Stimulated activated CD8-positive, alpha-beta memory T cell treated with anti-CD3 and anti-CD28 coated beads, Interleukin-4, amount 100 ng/mL, for 48 hours (primary cell): ENCODE measurements around the gene COL20A1.

Experiments used
- DNase-seq: peaks from one replicate; pipeline ENCODE4 v3.0.0-alpha.2; 2020

COL20A1 gene

DNA sequence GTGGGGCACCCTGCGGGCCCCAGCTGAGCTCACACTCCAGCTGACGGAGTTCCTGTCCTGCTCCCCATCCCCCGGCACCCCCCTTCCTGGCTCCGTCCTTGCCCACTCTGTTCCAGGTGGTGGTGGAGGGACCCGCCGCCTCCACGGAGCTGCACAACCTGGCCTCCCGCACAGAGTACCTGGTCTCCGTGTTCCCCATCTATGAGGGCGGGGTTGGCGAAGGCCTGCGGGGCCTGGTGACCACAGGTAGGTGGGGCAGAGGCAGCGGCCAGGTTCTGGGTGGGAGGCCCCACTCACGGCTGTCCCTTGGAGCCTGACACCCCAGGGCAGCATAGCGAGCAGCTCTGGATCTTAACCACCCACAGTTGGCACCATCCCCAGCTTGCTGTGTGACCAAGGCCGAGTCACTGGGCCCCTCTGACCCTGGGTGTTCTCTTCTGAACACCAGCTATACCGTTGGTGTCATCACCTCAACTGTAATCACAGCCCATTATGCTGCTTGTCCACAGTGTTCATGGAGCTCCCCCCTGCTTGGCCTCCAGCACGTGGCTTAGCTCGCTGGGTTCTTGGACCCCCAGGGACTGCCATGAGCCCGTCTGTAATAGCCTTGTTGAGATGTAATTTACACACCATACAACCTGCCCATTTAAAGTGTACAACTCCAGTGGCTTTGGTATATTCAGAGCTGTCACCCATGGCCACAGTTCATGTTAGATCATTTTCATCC, 17.4 kb downstream of the COL20A1 start:
- DNase-seq, result no peak

DNA sequence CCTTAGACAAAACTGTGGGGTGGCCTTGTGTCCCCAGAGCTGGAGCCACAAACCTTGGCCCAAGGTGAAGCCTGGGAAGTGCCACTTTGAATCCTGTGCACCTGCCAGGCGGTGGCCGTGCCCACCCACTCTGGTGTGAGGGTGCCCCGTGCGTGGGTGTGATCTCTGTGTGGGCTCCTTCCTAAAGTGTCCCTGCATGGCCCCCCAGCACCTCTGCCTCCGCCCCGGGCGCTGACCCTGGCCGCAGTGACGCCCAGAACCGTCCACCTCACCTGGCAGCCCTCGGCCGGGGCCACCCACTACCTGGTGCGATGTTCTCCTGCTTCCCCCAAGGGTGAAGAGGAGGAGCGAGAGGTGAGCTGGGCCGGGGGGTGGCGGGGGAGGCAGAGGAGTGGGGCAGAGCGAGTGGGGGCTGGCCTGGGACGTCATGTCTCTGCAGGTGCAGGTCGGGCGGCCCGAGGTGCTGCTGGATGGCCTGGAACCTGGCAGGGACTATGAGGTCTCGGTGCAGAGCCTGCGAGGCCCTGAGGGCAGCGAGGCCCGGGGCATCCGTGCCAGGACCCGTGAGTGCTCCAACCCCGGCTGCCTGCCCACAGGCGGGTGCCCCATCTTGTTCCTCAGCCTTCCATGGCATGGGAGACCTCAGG, 18.3 kb downstream of the COL20A1 start:
- no peak for DNase-seq

DNA sequence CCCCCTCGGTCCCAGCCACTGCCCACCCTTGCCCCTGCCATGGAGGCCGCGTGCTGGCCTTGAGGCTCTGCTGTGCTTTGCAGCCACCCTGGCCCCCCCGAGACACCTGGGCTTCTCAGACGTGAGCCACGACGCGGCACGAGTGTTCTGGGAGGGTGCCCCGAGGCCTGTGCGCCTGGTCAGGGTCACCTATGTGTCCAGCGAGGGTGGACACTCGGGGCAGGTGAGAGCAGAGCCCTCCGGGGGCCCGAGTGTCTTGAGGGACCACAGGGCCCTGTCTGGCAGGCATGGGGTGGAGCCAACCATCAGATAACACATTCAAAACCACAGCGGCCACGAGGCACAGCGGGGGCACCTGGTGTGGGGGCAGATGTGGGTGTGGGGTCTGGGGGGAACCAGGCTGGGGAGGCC, 18.9 kb downstream of the COL20A1 start:
- DNase-seq, result no peak

DNA sequence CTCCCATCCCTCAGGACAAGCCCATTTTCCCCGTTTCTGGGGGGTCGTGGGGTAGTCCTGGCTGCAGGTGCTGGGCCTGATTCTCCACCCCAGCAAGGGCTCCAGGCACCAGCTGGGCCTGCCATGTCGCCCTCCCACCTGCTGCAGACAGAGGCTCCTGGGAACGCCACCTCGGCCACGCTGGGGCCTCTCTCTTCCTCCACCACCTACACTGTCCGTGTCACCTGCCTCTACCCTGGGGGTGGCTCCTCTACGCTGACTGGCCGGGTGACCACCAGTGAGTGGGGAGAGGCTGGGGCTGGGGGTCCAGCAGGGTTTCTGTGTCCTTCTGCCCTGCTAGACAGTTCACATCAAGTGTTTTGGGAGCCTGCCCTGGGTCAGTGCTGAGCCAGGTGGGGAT, 19.3 kb downstream of the COL20A1 start:
- no peak for DNase-seq

DNA sequence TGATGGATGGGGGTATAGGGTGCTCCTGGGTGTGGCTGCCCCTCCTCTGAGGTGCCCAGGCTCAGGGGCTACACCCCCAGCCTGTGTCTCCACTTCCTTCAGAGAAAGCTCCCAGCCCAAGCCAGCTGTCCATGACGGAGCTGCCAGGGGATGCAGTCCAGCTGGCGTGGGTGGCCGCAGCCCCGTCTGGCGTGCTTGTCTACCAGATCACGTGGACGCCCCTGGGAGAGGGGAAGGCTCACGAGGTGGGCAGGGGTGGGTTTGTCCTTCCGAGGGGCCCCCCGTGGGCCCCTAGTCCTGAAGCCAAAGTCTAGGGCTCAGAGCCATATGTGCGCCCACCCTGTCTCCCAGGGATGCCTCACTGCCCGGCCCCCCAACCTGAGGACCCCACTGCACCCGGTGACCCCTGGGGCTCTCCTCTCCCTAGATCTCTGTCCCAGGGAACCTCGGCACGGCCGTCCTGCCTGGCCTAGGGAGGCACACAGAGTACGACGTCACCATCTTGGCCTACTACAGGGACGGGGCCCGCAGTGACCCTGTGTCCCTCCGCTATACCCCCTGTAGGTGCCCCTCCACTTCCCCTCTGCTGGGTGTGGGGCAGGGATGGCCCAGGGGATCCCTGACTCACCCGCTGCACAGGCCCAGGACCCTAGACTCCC, 19.8 kb downstream of the COL20A1 start:
- no peak for DNase-seq

DNA sequence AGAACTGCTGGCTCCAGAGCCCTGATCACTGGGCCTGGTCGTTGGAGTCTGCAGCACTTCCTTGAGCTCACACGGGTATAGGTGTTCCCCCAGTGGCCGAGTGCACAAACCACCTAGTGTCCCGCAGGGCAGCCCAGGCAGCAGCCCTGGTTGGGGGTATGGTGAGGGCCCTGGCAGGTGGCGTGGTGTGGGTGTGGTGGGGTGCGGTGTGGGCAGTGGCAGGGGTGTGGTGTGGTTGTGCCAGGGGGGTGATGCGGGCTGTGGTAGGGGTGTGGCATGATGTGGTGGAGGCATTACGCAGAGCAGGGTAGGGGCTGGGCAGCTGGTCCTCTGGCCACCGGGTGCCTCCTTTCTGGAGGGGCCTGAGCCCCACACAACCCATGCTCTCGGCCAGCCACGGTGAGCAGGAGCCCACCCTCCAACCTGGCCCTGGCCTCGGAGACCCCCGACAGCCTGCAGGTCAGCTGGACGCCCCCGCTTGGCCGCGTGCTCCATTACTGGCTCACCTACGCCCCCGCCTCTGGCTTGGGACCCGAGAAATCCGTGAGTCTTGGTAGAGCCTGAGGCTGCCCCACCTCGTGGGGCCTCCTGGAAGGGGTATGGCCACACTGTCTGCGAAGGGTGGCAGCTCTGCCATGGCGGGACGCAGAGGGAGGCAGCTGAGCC, 20.5 kb downstream of the COL20A1 start:
- DNase-seq, result no peak

DNA sequence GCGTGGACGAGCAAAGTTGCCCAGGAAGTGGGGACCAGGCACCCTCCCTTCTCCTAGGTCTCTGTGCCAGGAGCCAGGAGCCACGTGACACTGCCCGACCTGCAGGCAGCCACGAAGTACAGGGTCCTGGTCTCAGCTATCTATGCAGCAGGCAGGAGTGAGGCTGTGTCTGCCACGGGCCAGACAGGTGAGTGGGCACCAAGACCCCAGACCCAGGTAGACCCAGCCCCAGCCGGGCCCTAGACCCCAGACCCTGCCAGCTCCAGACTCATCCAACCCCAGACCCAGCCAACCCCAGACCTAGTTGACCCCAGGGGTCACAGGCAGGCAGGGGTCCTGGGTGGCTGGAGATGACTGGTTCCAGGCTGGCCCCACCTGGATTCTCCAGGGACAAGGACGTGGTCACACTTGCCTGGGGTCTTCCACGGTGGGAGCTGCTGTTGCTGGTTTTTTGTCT, 21.1 kb downstream of the COL20A1 start:
- no peak for DNase-seq

DNA sequence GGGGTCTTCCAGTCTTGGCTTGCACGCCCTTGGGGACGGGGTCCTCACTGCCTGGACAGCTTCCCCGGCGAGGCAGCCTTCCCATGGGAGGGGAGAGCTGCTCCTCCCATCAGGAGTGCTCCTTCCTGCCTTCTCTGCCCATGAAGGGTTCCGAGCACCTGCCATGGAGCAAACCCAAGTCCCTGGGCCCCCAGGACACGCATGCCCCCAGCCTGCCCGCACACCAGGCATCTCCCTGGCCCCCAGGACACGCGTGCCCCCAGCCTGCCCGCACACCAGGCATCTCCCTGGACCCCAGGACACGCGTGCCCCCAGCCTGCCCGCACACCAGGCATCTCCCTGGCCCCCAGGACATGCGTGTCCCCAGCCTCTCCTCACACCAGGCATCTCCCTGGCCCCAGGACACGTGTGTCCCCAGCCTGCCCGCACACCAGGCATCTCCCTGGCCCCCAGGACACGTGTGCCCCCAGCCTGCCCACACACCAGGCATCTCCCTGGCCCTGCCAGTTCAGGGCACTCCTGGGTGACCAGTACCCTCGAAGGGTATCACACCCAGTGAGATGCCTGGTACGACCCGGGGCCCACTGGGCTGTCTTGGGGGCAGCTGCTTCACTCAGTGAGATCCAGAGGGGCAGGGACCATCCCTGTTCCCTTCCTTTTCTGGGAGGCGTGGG, 21.7 kb downstream of the COL20A1 start:
- no peak for DNase-seq

DNA sequence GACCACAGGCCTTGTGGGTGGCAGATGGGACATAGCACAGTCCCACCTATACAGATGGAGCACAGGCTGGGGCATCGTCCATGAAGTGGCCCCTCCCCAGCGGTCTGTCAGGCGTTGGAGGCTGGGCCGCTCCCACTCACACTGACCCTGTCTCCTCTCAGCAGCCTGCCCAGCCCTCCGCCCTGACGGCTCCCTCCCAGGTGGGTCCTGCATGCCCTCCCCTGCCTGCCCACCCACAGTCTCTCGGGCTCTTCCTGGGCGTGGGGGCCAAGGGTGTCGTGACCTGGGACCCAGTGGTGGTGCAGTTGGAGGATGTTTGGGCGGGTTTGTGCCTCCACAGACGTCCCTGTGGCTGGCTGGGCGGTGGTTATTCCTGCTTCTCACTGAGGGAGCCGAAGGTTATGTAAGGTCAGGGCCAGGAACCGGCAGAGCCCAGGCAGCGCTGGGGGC, 22.3 kb downstream of the COL20A1 start:
- no peak for DNase-seq

DNA sequence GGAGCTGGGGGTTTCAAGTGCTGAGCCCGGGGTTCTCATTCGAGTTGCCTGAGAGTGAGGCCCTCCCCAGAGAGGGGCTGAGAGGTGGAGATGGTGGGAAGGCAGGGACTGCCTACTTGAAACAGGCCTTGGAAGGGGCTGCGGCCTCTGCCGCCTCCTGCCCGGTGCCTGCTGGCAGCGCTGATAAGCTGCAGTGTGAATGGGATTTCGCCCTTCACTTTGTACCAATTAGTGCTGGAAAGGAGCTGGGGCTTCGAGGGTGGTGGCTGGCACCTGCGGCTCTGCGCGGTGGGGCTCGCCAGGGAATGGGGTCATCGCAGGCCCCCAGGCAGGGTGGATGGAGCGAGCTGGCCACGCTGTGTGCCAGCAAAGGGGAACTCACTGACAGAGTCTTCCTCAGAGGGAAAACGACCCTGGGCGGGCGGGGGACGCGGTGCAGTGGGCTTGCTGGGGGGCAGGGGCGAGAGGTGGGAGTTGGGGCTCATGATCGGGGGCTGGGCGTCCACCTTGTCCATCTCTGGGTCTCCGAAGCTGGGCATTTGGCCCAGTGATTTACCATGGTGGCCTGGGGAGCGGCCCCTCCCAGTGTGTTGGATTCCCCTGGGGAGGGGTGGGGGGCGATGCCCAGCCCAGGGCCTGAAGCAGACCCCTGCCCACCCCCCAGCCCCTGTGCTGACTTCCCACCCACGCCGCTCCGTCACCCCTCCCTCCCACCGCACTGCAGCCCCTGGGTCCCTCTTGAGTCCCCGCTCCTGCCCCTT, 22.9 kb downstream of the COL20A1 start:
- DNase-seq, result no peak

DNA sequence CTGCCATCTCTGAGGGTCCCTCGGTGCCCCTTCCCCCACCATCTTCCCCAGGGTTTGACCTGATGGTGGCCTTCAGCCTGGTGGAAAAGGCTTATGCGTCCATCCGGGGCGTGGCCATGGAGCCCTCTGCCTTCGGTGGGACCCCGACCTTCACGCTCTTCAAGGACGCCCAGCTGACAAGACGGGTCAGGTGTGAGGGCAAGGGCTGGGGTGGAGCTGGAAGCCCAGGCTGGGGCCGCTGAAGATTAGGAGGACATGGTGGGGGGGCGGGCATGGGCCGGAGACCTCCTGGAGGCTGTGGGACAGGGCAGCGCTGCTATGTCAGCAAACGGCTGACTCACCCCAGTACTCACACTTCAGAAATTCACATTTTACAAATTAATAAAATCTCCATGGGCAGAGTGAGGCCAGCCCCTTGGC, 23.5 kb downstream of the COL20A1 start:
- no peak for DNase-seq

DNA sequence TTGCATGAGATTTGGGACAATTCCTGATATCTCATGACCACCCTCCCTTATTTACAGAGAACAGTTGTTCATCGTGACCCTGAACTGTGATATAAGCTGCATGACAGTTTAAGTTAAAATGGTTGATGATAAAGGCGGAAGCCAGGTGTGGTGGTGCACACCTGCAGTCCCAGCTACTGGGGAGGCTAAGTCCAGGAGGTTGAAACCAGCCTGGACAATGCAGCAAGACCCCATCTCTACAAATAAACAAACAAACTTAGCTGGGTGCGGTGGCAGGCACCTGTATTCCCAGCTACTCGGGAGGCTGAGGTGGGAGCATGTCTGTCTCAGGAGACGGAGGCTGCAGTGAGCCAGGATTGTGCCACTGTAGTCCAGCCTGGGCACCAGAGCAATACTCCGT, 24.1 kb downstream of the COL20A1 start:
- no peak for DNase-seq

DNA sequence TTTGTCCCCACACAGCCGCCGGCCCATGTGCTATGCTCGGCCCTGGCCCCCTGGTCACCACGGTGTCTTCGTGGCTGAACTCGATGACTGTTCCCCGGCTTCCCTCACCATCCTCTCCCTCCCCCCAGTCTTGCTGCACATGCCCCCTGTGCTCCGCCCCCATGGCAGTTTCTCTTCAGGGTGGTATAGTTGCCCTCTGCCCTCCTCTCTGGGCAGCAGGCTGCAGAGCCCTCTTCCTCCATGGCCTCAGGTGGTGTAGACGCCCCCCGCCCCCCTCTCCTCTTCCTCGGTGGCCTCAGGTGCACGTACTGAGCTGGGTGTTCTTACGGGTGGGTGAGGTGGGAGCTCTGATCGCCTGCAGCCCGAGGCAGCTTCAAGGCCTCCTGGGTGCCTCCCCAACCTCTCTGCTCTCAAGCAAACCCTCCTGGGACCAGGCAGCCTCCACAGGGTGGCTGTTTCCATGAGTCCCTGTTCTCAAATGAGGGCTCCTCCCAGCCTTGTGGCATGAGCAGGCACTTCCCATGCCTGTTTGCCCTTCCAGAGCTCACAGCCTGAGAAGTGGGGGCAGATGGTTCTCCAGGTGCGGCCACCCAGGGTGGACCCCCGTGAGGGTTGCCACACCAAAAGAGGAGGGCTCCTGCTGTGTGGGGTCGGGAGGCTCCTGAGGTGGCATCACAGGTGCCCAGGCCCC, 24.8 kb downstream of the COL20A1 start:
- DNase-seq, result no peak

DNA sequence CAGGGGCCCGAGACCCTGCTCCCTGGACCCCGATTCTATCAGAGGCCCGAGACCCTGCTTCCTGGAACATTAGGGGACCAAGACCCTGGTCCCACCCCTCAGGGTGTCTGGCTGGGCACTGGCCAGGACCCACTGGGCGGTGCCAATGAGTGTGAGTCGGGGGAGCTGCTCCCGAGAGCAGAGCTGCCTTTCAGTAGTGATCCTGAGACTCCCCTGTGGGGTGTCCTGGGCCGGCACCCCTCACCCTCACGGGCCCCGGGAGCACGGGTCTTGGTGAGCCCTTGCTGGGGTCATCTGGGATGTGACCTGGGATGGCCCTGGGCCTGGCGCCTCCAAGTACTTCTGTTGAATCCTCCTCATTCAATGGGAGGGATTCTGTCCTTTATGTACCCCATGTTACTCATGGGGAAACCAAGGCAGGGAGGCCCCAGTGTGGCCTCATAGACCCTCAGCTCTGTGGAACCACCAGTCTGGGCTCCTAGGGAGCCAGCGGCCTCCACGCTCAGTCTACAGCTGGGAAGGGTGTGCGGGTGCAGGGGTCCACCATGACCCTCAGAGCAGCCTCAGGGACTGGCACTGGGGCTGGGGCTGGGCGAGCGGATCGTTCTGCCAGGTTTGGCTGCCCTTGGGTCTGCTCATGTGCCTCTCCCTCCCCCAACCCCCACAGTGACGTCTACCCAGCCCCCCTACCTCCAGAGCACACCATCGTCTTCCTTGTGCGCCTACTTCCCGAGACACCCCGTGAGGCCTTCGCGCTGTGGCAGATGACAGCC, 25.6 kb downstream of the COL20A1 start:
- no peak for DNase-seq

DNA sequence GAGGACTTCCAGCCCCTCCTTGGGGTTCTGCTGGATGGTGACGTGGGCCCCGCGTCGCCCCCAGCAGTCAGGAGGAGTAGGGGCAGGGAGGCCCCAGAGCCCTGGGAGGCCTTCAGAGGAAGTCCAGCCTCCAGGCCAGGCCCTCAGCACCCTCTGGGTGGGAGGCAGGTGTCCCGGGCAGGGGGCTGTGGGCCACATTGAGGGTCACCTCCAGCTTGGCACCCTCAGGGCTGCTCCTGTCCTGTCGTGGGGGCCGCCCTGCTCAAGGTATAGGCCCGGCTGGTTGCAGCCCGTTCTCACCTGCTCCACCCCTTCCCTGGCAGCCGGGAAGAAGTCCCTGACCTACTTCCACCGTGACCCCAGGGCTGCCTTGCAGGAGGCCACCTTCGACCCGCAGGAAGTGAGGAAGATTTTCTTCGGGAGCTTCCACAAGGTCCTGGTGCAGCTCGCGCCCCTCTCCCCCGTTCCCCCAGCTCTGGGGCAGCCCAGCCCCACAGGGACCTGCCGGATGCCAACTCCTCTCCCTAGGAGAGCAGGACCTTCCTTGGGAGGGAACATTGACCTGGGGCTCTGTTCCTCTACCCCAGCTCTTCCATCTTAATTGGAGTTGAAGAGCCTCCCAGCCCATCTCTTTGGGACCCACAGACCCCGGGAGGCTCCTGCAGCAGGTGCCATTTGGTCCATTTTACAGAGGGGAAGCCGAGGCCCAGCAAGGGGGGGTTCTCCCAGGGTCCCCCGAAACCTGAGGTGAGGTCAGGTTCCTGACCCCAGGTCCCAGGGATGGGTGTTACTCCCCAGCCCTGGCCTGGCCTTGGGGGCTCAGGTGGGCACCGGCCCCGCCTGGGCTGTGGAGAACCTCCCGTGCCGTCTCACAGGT, 26.4 kb downstream of the COL20A1 start:
- no peak for DNase-seq

DNA sequence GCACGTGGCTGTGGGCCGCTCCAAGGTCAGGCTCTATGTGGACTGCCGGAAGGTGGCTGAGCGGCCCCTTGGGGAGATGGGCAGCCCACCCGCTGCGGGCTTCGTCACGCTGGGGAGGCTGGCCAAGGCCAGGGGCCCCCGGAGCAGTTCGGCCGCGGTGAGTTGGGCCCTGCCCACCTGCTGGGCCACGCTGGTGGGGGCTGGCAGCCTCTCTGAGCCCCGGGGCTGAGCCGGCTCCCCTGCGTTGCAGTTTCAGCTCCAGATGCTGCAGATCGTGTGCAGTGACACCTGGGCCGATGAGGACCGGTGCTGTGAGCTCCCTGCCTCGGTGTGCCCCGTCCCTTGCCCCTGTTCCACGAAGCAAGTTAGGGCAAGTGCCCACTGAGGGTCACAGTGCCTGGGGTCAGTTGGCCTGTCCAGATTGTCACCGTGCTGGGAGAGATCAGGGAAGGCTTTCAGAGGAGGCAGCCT, 27.1 kb downstream of the COL20A1 start:
- no peak for DNase-seq

DNA sequence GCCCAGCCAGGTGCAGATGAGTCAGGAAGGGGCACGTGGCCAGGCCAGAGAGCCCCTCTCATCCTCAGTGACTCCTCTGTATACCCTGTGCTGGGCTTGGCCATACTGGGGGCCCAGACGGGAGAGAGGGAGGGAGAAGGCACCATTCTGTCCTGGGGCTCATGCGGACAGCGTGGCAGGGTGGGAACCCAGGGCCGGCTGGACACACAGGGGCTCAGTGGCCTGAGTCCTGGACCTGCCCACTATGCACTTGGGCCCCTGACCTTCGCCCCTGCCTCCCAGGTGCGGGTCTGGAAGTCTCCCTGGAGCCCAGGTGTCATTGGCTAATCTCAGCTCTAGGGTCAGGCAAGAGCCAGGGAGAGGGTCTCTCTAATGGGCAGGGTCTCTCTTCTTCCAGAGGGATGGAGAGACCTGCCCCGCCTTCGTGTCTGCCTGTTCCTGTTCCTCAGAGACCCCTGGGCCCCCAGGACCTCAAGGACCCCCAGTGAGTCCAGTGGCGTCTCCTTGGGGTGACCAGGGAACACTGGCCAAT, 27.7 kb downstream of the COL20A1 start:
- no peak for DNase-seq

DNA sequence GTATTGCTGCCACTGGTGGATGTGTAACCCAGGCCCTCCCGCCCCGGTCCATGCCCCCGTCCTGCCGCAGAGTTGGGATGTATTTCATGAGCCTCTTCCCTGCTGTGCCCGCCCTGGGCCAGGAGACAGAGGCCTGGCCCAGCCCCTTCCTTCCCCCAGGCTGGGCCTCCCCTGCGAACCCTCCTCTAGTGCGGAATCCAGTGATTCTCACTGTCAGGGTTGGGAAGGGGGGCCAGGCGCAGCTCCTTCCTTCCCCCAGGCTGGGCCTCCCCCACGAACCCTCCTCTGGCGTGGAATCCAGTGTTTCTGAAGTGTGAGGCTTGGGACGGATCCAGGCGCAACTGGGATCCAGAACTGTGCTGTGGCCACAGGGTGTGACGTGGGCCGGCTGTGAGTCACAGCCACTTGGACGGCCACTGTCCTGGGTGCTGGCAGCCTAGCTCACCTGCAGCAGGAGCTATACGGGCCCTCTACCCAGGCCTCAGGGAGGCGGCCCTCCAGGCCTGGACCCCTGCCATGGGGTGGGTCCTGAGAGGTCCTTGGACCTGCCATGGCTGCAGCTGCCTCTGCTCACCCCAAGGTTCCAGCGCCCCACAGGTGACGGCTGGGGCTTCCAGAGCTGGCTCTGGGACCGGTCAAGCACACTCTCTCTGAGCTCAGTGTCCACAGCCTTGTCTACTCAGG, 28.3 kb downstream of the COL20A1 start:
- DNase-seq, result no peak
